ENCODE measurements around the gene FCGR2B. TPM values are rescaled to one million over a fixed set of nuclear protein-coding genes. Genes with fewer than 3 reads are reported as not detected.

FCGR2B gene
- total RNA-seq, 1 donor from 2014 or later, result not detected

- Mint-ChIP-seq H3K27me3 (ENCODE audit: low read depth, unreplicated experiment) (peaks cover 7% of the 10 kb centered on the region), H3K4me3 (ENCODE audit: unreplicated experiment) (no peak overlapping the region), H3K27ac (ENCODE audit: unreplicated experiment) (no peak overlapping the region), H3K36me3 (ENCODE audit: low read depth, unreplicated experiment) (no peaks in the 10 kb centered on the region), H3K9me3 (ENCODE audit: unreplicated experiment) (no peaks in the 10 kb centered on the region), H3K4me1 (ENCODE audit: low read depth, unreplicated experiment) (peaks cover 3% of the 10 kb centered on the region)
- no peak overlapping the region for H3K4me3 ChIP-seq (ENCODE audit: insufficient read depth, low read depth, low read length)
- H4K20me1 ChIP-seq (ENCODE audit: insufficient read depth, low read length), result no peaks in the 10 kb centered on the region
- DNase-seq (ENCODE audit: low read depth) (peak; percentile 72), FAIRE-seq (no peak)
- H3K4me1 ChIP-seq (ENCODE audit: insufficient read depth, low read length), result peaks cover 11% of the 10 kb centered on the region
- no peaks in the 10 kb centered on the region for H3K27me3 ChIP-seq (ENCODE audit: insufficient read depth, low read length)
- H3K9me3 ChIP-seq (ENCODE audit: insufficient read depth, low read depth, low read length), result no peaks in the 10 kb centered on the region
- TF ChIP-seq EZH2 (IDR thresholded peaks at IDR 0.05; ENCODE audit: insufficient read depth, low read length) (no peak), CTCF (IDR thresholded peaks at IDR 0.05; ENCODE audit: insufficient read depth, low read depth, low read length) (no peak)
- no peaks in the 10 kb centered on the region for H3K36me3 ChIP-seq (ENCODE audit: insufficient read depth, low read length)
- H3K27ac ChIP-seq (ENCODE audit: low read depth, low read length), result peak overlapping the region; percentile 98
- H2AFZ ChIP-seq (ENCODE audit: low read depth, low read length), result peak overlapping the region; percentile 79
- H3K4me2 ChIP-seq (ENCODE audit: low read length), result peak overlapping the region; percentile 72
- H3K79me2 ChIP-seq (ENCODE audit: insufficient read depth, low read length), result no peaks in the 10 kb centered on the region
- peak overlapping the region; percentile 79 for H3K9ac ChIP-seq (ENCODE audit: low read length)
Observed at GRCh38 chr1:161706113-161706481, 43.2 kb downstream of the FCGR2B start.

- Histone ChIP-seq H3K79me2 (ENCODE audit: insufficient read depth, low read length) (no peaks in the 10 kb centered on the region), H3K36me3 (ENCODE audit: insufficient read depth, low read length) (no peaks in the 10 kb centered on the region), H4K20me1 (ENCODE audit: insufficient read depth, low read length) (no peaks in the 10 kb centered on the region), H3K4me1 (ENCODE audit: insufficient read depth, low read length) (peaks cover 11% of the 10 kb centered on the region), H2AFZ (ENCODE audit: low read depth, low read length) (peak within 1 kb of the TSS; percentile 79), H3K4me3 (ENCODE audit: insufficient read depth, low read depth, low read length) (no peak within 1 kb of the TSS), H3K9ac (ENCODE audit: low read length) (peak within 1 kb of the TSS; percentile 79), H3K4me2 (ENCODE audit: low read length) (peak within 1 kb of the TSS; percentile 72), H3K9me3 (ENCODE audit: insufficient read depth, low read depth, low read length) (no peaks in the 10 kb centered on the region), H3K27me3 (ENCODE audit: insufficient read depth, low read length) (no peaks in the 10 kb centered on the region), H3K27ac (ENCODE audit: low read depth, low read length) (peak within 1 kb of the TSS; percentile 98)
- Mint-ChIP-seq H3K4me3 (ENCODE audit: unreplicated experiment) (no peak within 1 kb of the TSS), H3K27ac (ENCODE audit: unreplicated experiment) (no peak within 1 kb of the TSS), H3K36me3 (ENCODE audit: low read depth, unreplicated experiment) (no peaks in the 10 kb centered on the region), H3K9me3 (ENCODE audit: unreplicated experiment) (no peaks in the 10 kb centered on the region), H3K27me3 (ENCODE audit: low read depth, unreplicated experiment) (peaks cover 7% of the 10 kb centered on the region), H3K4me1 (ENCODE audit: low read depth, unreplicated experiment) (peaks cover 3% of the 10 kb centered on the region)
- peak; percentile 100 for FAIRE-seq
- TF ChIP-seq EZH2 (IDR thresholded peaks at IDR 0.05; ENCODE audit: insufficient read depth, low read length), result no peak
- TF ChIP-seq CTCF (IDR thresholded peaks at IDR 0.05; ENCODE audit: insufficient read depth, low read depth, low read length), result no peak
- DNase-seq (ENCODE audit: low read depth), result peak; percentile 96
Observed at GRCh38 chr1:161706482-161707347, 43.8 kb downstream of the FCGR2B start, which contains the start of gene FCRLA. Gene FCRLA (plus strand): TSS chr1:161707229. CDS start chr1:161707265, 36 bp downstream.

- Mint-ChIP-seq H3K9me3 (ENCODE audit: unreplicated experiment) (no peaks in the 10 kb centered on the region), H3K27ac (ENCODE audit: unreplicated experiment) (no peak overlapping the region), H3K4me1 (ENCODE audit: low read depth, unreplicated experiment) (peaks cover 3% of the 10 kb centered on the region), H3K36me3 (ENCODE audit: low read depth, unreplicated experiment) (peaks cover 2% of the 10 kb centered on the region), H3K27me3 (ENCODE audit: low read depth, unreplicated experiment) (peaks cover 14% of the 10 kb centered on the region), H3K4me3 (ENCODE audit: unreplicated experiment) (no peak overlapping the region)
- Histone ChIP-seq H3K4me2 (ENCODE audit: low read length) (no peak overlapping the region), H4K20me1 (ENCODE audit: insufficient read depth, low read length) (no peaks in the 10 kb centered on the region), H3K27ac (ENCODE audit: low read depth, low read length) (peak overlapping the region; percentile 98), H3K79me2 (ENCODE audit: insufficient read depth, low read length) (no peaks in the 10 kb centered on the region), H3K27me3 (ENCODE audit: insufficient read depth, low read length) (no peaks in the 10 kb centered on the region), H3K4me3 (ENCODE audit: insufficient read depth, low read depth, low read length) (no peak overlapping the region), H3K9ac (ENCODE audit: low read length) (peak overlapping the region; percentile 38), H3K36me3 (ENCODE audit: insufficient read depth, low read length) (no peaks in the 10 kb centered on the region), H3K4me1 (ENCODE audit: insufficient read depth, low read length) (peaks cover 11% of the 10 kb centered on the region), H2AFZ (ENCODE audit: low read depth, low read length) (no peak overlapping the region), H3K9me3 (ENCODE audit: insufficient read depth, low read depth, low read length) (no peaks in the 10 kb centered on the region)
- FAIRE-seq, result no peak
- TF ChIP-seq CTCF (IDR thresholded peaks at IDR 0.05; ENCODE audit: insufficient read depth, low read depth, low read length) (no peak), EZH2 (IDR thresholded peaks at IDR 0.05; ENCODE audit: insufficient read depth, low read length) (no peak)
- DNase-seq (ENCODE audit: low read depth), result no peak
Observed at GRCh38 chr1:161707503-161707902, 44.6 kb downstream of the FCGR2B start.
